GM21447 (cell line): ENCODE results near the gene COMMD3.
"Not testable (repeated sequence)": the region's sequence is repeated elsewhere in the genome, so short reads cannot be mapped to it uniquely, and the experiment has no call there.

Source experiments
- ATAC-seq: cut with Tn5 transposase; IDR thresholded peaks from one replicate; pipeline ENCODE4 v1.9.1; 2021; ENCODE audit not compliant: unreplicated experiment

Gene COMMD3

DNA sequence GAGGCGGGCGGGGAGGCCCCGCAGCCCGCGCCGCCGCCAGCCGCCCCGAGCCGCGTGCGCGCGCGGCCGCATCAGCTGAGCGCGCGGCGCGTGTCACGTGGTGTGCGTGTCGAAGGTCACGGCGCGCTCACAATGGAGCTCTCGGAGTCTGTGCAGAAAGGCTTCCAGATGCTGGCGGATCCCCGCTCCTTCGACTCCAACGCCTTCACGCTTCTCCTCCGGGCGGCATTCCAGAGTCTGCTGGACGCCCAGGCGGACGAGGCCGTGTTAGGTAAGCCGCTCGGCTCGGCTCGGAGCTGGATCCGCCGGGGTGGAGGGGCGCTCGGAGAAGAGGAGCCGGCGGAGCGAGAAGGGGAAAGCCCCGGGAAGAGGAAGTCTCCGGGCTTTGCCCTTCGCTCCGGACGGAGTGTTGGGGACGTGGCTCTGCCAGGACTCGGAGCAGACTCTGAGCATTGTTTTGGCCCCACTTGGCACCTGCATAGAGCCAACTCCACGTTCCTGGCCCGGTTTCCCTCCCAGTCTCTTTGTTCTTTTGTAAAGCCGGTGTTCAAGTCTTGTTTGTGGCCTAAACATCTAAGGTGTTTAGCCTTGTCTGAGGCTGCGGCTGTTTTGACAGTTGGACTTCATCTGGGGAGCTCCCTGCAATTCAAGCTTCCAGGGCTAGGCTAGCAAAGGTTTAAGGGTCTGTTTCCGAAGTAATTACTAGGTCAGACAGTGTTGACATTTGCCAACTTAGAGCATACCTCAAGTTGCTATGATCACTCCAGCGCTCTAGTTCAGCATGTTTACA, at the start of gene COMMD3:
Gene COMMD3 (plus strand): TSS at position 103 of the 790 bp plus-strand sequence. CDS start 30 bp downstream, at position 133.
- ATAC-seq = peak; percentile 66

GRCh38 chr10:22268503-22268902, 47.7 kb upstream of the COMMD3 start:
- ATAC-seq = no peak

- no peak for ATAC-seq
Measured at GRCh38 chr10:22271786-22272185, 44.4 kb upstream of the COMMD3 start.

DNA sequence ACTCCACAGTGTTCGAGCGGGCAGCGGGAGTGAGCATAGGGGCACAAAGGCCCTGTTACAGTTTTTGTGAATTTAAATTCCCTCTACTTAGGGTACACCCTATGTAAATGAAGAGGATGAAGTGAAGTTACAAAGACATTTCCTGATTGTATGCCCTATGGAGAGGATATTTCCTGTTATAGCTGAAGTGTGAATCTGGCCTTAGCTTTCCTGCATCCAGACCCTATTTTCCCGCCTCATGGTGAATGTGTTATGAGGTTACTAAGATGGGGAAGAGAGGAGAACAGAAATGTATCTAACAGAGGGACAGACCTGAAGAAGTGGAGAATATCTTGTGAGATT, 37.8 kb upstream of the COMMD3 start:
- ATAC-seq = no peak

DNA sequence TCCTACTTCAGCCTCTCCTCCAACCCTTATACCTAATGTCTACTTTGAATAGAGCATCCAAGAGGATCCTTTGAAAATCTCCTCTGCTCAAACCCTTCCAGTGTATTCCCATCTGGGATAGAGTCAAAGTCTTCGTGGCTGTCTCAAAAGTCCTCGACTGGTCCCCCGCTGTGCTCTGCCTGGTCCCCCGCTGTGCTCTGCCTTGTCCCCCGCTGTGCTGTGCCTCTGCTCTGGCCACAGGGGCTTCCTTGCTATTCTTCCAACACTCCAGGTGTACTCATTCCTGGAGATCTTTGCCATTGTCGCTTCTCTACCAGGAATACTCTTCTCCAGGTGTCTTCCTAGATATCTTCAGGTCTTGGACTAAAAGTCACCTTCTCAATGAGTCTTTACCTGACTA, 36.1 kb upstream of the COMMD3 start:
- no peak for ATAC-seq

DNA sequence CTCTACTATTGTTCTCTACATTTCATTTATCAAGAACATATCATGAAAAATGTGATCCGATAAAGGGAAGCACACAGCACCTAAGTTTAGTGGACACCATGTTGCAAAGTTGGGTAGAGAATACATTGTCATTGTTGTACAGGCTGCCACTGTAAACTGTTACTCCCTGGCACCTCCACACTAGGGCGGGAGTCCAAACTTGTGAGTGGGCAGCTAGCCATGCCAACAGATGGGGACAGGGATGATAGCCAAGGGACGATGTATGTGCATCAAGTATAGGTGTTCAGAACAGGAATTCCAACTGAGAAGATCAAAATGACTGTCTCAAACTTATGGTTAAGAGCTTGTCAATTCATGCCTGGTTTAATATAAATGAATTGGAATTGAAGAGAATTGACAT, 31.1 kb upstream of the COMMD3 start:
- ATAC-seq = no peak

DNA sequence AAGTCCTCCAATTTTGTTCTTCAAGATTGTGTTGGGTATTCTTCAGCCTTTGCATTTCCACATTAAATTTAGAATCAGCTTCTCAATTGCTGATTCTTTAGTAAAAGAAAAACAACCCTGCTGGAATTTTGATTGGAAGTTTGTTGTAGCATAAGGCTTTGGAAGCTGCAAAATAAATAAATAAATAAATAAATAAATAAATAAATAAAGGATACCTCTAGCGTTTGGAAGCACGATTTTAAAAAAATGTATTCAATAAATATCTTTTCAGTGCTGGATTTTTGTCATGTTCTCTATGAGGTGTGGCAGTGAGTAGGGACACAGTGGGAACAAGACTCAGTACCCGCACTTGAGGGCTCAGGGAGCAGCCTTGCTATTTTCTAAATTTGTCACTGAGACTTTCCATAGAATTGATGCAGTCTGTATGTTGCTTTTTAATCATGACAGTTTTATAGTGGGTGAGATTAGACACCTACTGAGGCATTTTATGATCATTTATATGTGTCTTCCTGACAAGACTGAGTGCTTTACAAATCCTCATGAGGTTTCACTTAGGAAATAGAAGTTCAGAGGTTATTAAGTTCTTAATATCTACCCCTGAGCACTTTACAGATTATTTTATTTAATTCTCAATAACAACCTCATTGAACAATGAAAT, 22.3 kb upstream of the COMMD3 start:
- no peak for ATAC-seq

- ATAC-seq = no peak
Measured at GRCh38 chr10:22294694-22295093, 21.5 kb upstream of the COMMD3 start.

- no peak for ATAC-seq
Measured at GRCh38 chr10:22301193-22301592, 15.0 kb upstream of the COMMD3 start.

- ATAC-seq = no peak
Measured at GRCh38 chr10:22303461-22303860, 12.7 kb upstream of the COMMD3 start.

DNA sequence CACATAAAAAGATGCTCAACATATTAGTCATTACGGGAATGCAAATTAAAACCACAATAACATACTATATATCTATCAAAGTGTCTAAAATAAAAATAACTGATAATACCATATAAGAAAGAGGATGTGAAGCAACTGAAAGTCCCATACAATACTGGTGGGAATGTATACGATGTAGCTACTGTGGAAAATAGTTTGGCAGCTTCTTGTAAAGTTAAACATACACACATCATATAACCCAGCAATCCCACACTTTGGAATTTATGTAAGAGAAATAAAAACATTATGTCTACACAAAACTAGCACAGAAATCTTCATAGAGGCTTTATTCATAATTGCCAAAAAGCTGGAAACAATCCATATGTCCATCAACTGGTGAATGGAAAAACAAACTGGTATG, 10.5 kb upstream of the COMMD3 start:
- ATAC-seq = no peak

DNA sequence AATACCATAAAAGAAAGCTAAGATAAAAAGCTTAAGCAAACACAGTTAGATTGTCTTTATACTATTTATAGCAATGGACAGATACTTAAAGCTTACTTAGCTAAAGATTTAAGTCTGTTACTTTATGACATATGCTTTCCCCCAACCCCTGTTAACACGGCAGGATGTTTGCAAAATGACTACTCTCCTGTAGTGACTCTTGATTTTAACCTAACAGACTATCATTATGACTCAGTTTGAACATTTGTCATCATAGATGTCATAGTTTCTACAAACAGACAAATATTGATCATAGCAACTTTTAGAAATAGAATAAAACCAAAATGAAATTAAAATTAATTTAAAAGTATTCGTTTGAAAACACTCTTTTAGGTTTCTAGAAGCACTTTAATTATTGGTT, 7.8 kb upstream of the COMMD3 start:
- ATAC-seq = peak; percentile 98

DNA sequence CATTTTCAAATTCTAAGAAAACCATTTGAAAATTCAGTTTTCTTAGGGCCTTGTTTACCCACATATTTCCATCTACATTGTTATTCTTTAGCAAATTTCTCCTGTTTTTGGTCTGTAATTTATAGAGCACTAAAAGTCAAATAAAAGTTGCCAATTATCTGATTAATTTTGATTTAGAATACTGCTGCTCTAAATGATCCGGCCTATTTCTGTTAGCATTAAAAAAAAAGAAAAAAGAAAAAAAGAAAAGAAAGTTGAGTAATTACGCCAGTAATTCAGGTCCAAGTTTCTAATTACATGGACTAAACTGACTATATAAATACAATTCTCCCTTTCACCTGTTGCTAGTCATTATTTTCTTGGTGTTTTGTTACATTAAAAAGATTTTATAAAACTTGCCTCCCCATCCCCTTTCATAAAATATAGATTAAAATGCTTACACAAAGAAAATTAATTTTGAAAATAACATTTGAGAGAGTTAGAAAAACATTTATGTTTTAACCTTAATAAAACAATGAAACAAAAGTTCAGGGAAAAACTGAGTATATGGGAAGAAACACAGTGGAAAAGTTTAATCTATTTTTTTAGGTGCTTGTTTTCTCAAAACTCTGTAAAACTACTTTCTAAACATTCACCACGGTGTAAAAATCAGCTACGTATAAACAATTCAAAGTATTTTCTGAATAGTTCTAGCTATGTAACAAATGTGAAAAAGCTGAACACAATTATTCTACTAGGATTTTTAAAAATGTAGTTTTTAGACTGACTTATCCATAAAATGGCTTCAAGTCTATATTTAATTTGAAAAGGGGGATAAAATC, 6.8 kb upstream of the COMMD3 start:
- no peak for ATAC-seq

DNA sequence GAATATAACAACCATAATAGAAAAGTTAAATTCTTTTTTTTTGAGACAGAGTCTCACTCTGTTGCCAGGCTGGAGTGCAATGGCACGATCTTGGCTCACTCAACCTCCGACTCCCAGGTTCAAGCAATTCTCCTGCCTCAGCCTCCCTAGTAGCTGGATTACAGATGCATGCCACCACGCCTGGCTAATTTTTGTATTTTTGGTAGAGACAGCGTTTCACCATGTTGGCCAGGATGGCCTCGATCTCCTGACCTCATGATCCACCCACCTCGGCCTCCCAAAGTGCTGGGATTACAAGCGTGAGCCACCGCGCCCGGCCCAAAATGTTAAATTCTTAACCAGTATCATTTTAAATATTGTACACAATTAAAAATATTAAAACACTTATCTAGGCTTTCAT, 6.2 kb upstream of the COMMD3 start:
- ATAC-seq = not testable (repeated sequence)

GRCh38 chr10:22310928-22311327, 5.3 kb upstream of the COMMD3 start:
- no peak for ATAC-seq

DNA sequence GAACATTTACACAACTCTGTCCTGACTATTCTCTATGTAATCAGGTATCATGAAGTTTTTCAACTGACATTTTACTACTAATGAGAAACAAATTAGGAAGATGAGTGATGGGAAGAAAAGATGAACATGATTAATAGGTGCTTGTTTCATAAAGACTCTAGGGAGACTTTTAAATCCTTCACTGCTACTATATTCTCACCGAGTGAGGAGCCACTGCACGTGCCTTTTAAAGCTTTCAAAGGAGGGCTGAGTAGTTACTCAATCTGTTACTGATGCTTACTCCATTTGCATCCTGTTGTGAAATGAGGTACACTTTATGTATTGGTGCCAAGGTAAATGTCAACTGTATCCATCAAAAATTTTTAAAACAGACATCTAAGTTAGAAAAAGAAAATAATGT, 1.3 kb upstream of the COMMD3 start:
- ATAC-seq = no peak

GRCh38 chr10:22315455-22316285, 518 bp upstream of the COMMD3 start:
- ATAC-seq = peak; percentile 16

- peak; percentile 27 for ATAC-seq
Measured at GRCh38 chr10:22317076-22317370, 835 bp downstream of the COMMD3 start.

DNA sequence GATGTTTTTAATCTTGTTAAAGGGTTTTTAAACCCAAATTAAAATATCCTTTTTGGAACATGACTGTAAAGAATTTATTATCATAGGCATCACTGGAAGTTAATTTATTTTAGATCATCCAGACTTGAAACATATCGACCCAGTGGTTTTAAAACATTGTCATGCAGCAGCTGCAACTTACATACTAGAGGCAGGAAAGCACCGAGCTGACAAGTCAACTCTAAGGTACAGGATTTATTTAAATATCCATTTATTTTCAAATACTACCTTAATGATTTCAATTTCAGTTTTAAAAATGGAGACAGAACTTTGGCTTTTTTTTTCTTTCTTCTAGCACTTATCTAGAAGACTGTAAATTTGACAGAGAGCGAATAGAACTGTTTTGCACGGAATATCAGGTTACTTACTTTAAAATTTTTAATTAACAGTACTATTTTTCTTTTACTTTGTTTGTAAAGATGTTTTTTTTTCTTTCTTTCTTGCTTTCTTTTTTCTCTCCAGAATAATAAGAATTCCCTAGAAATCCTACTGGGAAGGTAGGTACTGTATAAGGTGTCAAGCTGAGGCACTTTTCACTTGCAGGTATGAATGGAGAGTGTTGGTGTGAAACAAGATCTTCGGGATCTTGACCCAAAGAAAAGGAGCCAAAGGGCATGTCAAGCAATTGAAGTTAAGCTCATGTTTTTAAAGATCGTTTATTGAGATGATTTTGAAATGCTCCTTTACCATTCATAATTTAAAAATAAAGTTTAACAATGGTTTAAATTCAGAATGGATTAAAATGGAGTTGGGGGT, 1.8 kb downstream of the COMMD3 start:
- no peak for ATAC-seq

GRCh38 chr10:22318772-22319171, 2.6 kb downstream of the COMMD3 start:
- ATAC-seq = no peak
